Kidney (tissue), 14 donors: ENCODE results near the gene CYB561D1. TPM values are rescaled to one million over a fixed set of nuclear protein-coding genes. Genes with fewer than 3 reads are reported as not detected.
A peak's percentile ranks its signal among the peaks of the same experiment; 100 is the strongest.

Experiments
- DNase-seq, 5 donors: peaks; one replicate each; pipeline ENCODE4 v3.0.0-alpha.2; 2013 to 2020
- FAIRE-seq: peaks from 2 replicates; lab custom pipeline; 2012; peaks lifted over from hg19 to GRCh38; lab: Jason Lieb, UNC
- H3K27ac ChIP-seq, 2 donors: one replicate each; pipeline ENCODE4 v1.7.0; 2013; ENCODE audit warnings: low read depth in 2 of 2, low read length in 2 of 2, inconsistent platforms in 1 of 2
- H3K27me3 ChIP-seq: one replicate; pipeline ENCODE4 v1.7.1; 2013; ENCODE audit warnings: low read length, inconsistent platforms; ENCODE audit not compliant: control insufficient read depth, insufficient read depth
- H3K36me3 ChIP-seq, 3 donors: one replicate each; pipeline versions ENCODE4 v1.7.0 to v1.7.1; 2013; ENCODE audit warnings: low read length in 3 of 3, control low read depth in 1 of 3, inconsistent platforms in 1 of 3; ENCODE audit not compliant: insufficient read depth in 3 of 3, control insufficient read depth in 2 of 3
- H3K4me1 ChIP-seq, 3 donors: one replicate each; pipeline versions ENCODE4 v1.7.0 to v1.7.1; 2013; ENCODE audit warnings: low read length in 3 of 3, inconsistent platforms in 1 of 3, low read depth in 1 of 3; ENCODE audit not compliant: control insufficient read depth in 2 of 3, insufficient read depth in 2 of 3
- H3K4me3 ChIP-seq, 3 donors: one replicate each; pipeline versions ENCODE4 v1.7.0 to v1.8.1; 2013; ENCODE audit warnings: low read length in 3 of 3, control low read depth in 1 of 3, inconsistent platforms in 1 of 3
- H3K9ac ChIP-seq, 3 donors: one replicate each; pipeline versions ENCODE4 v1.7.0 to v1.7.1; 2013; ENCODE audit warnings: low read length in 3 of 3, control low read depth in 1 of 3, inconsistent platforms in 1 of 3
- H3K9me3 ChIP-seq, 3 donors: one replicate each; pipeline versions ENCODE4 v1.7.0 to v1.7.1; 2013; ENCODE audit warnings: low read length in 3 of 3, control low read depth in 1 of 3, inconsistent platforms in 1 of 3; ENCODE audit not compliant: control insufficient read depth in 2 of 3, insufficient read depth in 1 of 3
- CTCF ChIP-seq: IDR thresholded peaks from 3 replicates; pipeline ENCODE4 v1.5.1; 2012; ENCODE audit warnings: mild to moderate bottlenecking, moderate library complexity, borderline replicate concordance; ENCODE audit not compliant: insufficient read depth; ENCODE audit errors: extremely low read depth
- intact Hi-C: fragments of 100-400 bp; cut with DNase I; formaldehyde crosslinking; loops from one replicate; pipeline ENCODE4 v1.11.1; 2022
- polyA plus RNA-seq: library from polyadenylated mRNA; stranded (reverse); fragments of 350-450 nt; fragmentation: Illumina TruSeq; extraction: RNeasy Lipid Tissue Mini Kit (QIAGEN cat#74804); gene quantifications from one replicate; pipeline ENCODE4 v1.2.3, GENCODE V29; 2014; ENCODE audit warnings: low read depth, low replicate concordance; ENCODE audit not compliant: insufficient read depth
- total RNA-seq: library from RNA; stranded (reverse); fragmentation: NEBNext Ultra II Directional; extraction: Animal tissue kit (Norgen Biotek cat#: 25700); gene quantifications from one replicate; pipeline ENCODE4 v1.2.1, GENCODE V29; 2021
- donor health status: control.
- donor health status: control.
- donor health status: control.
- donor health status: control.
- donor health status: control.
- donor health status: DM: yes; HTN: yes; CAD: no.
- donor health status: Normal renal cell carcinoma (clear cell type).

CYB561D1 gene
- total and polyA plus RNA-seq, 2 donors from 2014 or later = 5.2 to 18.0 TPM

GRCh38 chr1:109508001-109508872, 14.3 kb downstream of the CYB561D1 start:
- Histone ChIP-seq H3K9ac (no peak overlapping the region), H3K4me1 (peaks cover 0 to 11% (median 3%) of the 10 kb centered on the region in 3 donors), H3K27me3 (no peaks in the 10 kb centered on the region), H3K4me3 (peak overlapping the region in 1 of 3 donors; percentile 82), H3K9me3 (no peaks in the 10 kb centered on the region), H3K27ac (no peak overlapping the region), H3K36me3 (peaks cover 0 to 3% (median 0%) of the 10 kb centered on the region in 3 donors)
- DNase-seq (peak in 1 of 5 donors; percentile 75), FAIRE-seq (no peak)
- intact Hi-C loops = no loop called here
- TF ChIP-seq CTCF = no peak

DNA sequence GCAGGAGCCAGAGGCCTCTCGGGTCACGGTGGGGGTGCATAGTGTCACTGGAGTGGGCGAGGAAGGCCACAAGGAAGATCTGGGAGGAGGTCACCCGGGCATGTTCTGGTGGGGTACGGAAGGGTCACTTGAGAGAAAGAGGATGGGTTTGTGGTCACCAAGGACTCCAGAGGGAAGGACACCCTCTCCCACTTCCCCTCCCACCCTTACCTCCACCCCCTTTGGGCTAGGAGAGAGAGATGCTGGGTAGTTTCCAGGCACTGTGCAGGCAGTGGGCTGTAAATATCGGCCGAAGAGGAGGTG, 14.9 kb downstream of the CYB561D1 start:
- FAIRE-seq (no peak), DNase-seq (no peak)
- Histone ChIP-seq H3K4me1 (peaks cover 0 to 11% (median 3%) of the 10 kb centered on the region in 3 donors), H3K9ac (peak overlapping the region in 2 of 3 donors; percentile 26 to 61), H3K4me3 (peak overlapping the region in 2 of 3 donors; percentile 56 to 82), H3K27me3 (no peaks in the 10 kb centered on the region), H3K36me3 (peaks cover 0 to 3% (median 0%) of the 10 kb centered on the region in 3 donors), H3K9me3 (no peaks in the 10 kb centered on the region), H3K27ac (no peak overlapping the region)
- intact Hi-C loops = no loop called here
- no peak for TF ChIP-seq CTCF

DNA sequence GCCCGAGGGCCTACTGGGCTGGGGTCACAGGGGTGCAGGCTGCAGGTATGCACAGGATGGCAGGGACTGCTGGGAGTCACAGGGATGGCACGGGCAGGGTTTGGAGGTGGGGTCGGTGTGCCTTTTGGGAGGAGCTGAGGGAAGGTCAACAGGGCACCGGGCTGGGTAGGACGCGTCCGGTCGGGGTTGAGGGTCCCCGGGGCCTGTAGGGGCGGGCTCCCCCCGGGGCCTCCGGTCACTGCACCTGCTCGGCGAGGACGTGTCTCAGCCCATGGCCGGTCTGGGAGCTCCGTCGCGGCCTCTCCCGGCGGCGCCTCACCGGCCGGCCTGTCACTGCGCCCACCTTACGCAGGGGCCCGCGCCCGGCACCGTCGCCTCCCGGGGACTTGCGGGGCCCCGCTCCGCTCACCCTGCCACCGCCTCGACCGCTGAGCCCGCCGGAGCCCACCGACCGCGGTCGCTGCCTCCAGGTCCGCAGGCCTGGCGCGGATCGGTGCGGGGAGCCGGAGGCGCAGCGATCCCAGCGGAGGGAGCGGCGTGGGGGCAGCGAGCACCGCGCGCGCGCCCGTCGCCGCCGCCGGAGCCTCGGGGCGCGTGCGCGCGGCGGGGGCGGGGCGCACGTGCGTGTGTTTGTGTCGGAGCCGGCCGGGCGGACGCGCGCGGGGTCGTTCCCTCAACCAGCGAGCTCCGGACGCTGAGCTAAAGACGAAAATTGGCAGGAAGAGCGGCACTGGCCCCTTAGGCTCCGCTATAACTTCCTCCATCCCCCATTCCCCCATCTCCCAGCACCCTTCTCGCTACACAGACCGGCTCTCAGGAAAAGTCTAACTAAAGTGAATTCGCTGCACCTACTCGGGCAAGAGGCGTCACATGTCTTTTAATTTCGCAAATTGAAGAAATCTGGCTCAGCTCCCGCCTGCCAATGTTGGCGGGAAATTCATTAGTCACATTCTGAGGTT, 15.6 kb downstream of the CYB561D1 start, which contains the start of gene AMIGO1:
TSS of gene AMIGO1 (minus strand) at position 552 of the 959 bp plus-strand sequence. CDS start 815 bp downstream, outside the sequence.
- Histone ChIP-seq H3K9ac (peak within 1 kb of the TSS; percentile 46 to 61 (median 52)), H3K4me1 (peaks cover 0 to 11% (median 3%) of the 10 kb centered on the region in 3 donors), H3K27ac (no peak within 1 kb of the TSS), H3K4me3 (peak within 1 kb of the TSS; percentile 75 to 82 (median 80)), H3K36me3 (peaks cover 0 to 3% (median 0%) of the 10 kb centered on the region in 3 donors), H3K27me3 (no peaks in the 10 kb centered on the region), H3K9me3 (no peaks in the 10 kb centered on the region)
- peak; percentile 74 to 87 (median 80) for DNase-seq
- intact Hi-C loops = no loop called here
- FAIRE-seq = no peak
- TF ChIP-seq CTCF = no peak
